Mammary epithelial cell (primary cell): ENCODE results near the gene APOA1.

ENCODE experiments used
- CTCF ChIP-seq, 2 donors: IDR thresholded peaks in 1 of 2; conservative IDR thresholded peaks in 1 of 2; 2 replicates each; pipeline ENCODE4 v1.5.1; 2011 to 2012; ENCODE audit warnings: inconsistent platforms in 2 of 2, low read length in 2 of 2, mild to moderate bottlenecking in 2 of 2, control low read depth in 1 of 2, low read depth in 1 of 2; ENCODE audit not compliant: insufficient read depth in 1 of 2; ENCODE audit errors: extremely low read depth in 1 of 2
- EZH2 ChIP-seq: IDR thresholded peaks from 2 replicates; pipeline ENCODE4 v1.6.1; 2012; ENCODE audit warnings: low read length, inconsistent platforms, borderline replicate concordance

- TF ChIP-seq CTCF (conservative IDR thresholded peaks at IDR 0.05 in 1 of 2, IDR thresholded peaks at IDR 0.05 in 1 of 2; ENCODE audit: extremely low read depth in 1 of 2, insufficient read depth in 1 of 2, low read depth in 1 of 2, low read length in 2 of 2) (no peak), EZH2 (no peak)
Observed at GRCh38 chr11:116826751-116827431, 10.5 kb downstream of the APOA1 start.
